Upper lobe of left lung (tissue), 6 donors: Measurements from ENCODE around the gene SLFN13. TPM values are rescaled to one million over a fixed set of nuclear protein-coding genes. Genes with fewer than 3 reads are reported as not detected.

ENCODE experiments used
- ATAC-seq, 2 donors: fragments of 200-7000 bp; cut with Tn5 transposase; one replicate each; pipeline ENCODE4 v1.9.1; 2022; ENCODE audit warnings: mild to moderate bottlenecking in 2 of 2, moderate library complexity in 2 of 2; ENCODE audit not compliant: low FRiP score in 2 of 2
- DNase-seq, 2 donors: peaks; one replicate each; pipeline ENCODE4 v3.0.0-alpha.2; 2019 to 2020
- H3K27ac ChIP-seq, 4 donors: fragments of 200-600 bp; sonication (generic); one replicate each; pipeline ENCODE4 v1.5.1; 2016 to 2019
- H3K27me3 ChIP-seq, 4 donors: fragments of 200-600 bp; sonication (generic); one replicate each; pipeline ENCODE4 v1.5.1; 2017 to 2019
- H3K36me3 ChIP-seq, 4 donors: fragments of 200-600 bp; sonication (generic); one replicate each; pipeline ENCODE4 v1.5.1; 2016 to 2019
- H3K4me1 ChIP-seq, 4 donors: fragments of 200-600 bp; sonication (generic); one replicate each; pipeline ENCODE4 v1.5.1; 2018 to 2019
- H3K4me3 ChIP-seq, 4 donors: fragments of 200-600 bp; sonication (generic); one replicate each; pipeline ENCODE4 v1.5.1; 2017 to 2019; ENCODE audit warnings: mild to moderate bottlenecking in 2 of 4, moderate library complexity in 1 of 4
- H3K9me3 ChIP-seq, 4 donors: fragments of 200-600 bp; sonication (generic); one replicate each; pipeline ENCODE4 v1.5.1; 2018 to 2019
- EP300 ChIP-seq, 4 donors: sonication (generic); formaldehyde crosslinking; IDR thresholded peaks; one replicate each; pipeline ENCODE4 v1.5.1; 2017; ENCODE audit warnings: antibody characterized with exemption in 4 of 4, control low read depth in 2 of 4
- POLR2A ChIP-seq, 4 donors: fragments of 450-650 bp; IDR thresholded peaks; one replicate each; pipeline ENCODE4 v1.5.1; 2016 to 2017; ENCODE audit warnings: antibody characterized with exemption in 4 of 4, mild to moderate bottlenecking in 2 of 4
- POLR2AphosphoS5 ChIP-seq, 2 donors: sonication (generic); formaldehyde crosslinking; IDR thresholded peaks; one replicate each; pipeline ENCODE4 v1.5.1; 2017; ENCODE audit warnings: antibody characterized with exemption in 2 of 2
- whole genome bisulfite sequencing, 2 donors: methylation state at CpG; one replicate each; pipeline ENCODE4 v1.1.5; 2017 to 2018; 5-methylcytosine and 5-hydroxymethylcytosine counted together
- total RNA-seq, 6 donors: library from RNA; depleted of rRNA in 4 of 6; stranded (reverse); fragments of >200 nt in 4 of 6; gene quantifications; one replicate each; pipeline versions ENCODE4 v1.1.0 to v1.2.1, GENCODE V29; 2016 to 2021
- TF ChIP-seq, protein P1 (sequence below), 6 experiments: fragments of 450-650 bp in 4 of 6; fragments of 200-600 bp in 2 of 6; sonication (generic) in 2 of 6; IDR thresholded peaks; one replicate each; pipeline ENCODE4 v1.5.1; 2016 to 2019; ENCODE audit warnings: antibody characterized with exemption in 6 of 6
- donor health status: DM: no; HTN: no; CAD: no; lungs with moderate emphysema.
- donor health status: DM: no; HTN: yes; CAD: no; lungs with severe emphysema.

The SLFN13 gene
- total RNA-seq, 6 donors from 2014 or later, result 9.1 to 46.8 (median 19.2) TPM

DNA sequence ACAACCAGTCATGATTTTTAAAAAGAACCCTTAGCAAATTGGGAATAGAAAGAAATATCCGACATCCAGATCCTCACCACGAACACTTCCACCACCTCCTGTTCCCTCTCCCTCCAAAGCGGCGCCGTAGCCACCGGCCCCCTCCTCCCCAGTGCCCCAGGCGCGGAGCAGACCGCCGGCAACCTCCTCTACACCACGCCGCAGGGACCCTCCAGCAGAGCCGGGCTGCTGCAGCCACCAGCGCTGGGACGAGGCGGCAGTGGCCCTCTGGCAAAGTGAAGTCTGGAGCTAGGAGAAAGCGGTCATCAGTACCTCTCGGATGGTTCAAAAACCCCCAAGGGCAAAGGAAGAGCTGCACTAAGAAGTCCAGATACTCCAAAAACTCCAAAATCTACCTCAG is 41.4 kb upstream of the SLFN13 start:
- Histone ChIP-seq H3K4me3 (no peak overlapping the region), H3K4me1 (peaks cover 0 to 19% (median 10%) of the 10 kb centered on the region in 4 donors), H3K27me3 (peaks cover 3 to 33% (median 8%) of the 10 kb centered on the region in 4 donors), H3K36me3 (no peaks in the 10 kb centered on the region), H3K9me3 (no peaks in the 10 kb centered on the region), H3K27ac (no peak overlapping the region)
- ATAC-seq (no peak), DNase-seq (peak in 1 of 2 donors; percentile 64)
- WGBS, 2 donors, result 21 to 44% methylated on average over 18 of the region's 18 CpGs
- TF ChIP-seq, protein P1, sequence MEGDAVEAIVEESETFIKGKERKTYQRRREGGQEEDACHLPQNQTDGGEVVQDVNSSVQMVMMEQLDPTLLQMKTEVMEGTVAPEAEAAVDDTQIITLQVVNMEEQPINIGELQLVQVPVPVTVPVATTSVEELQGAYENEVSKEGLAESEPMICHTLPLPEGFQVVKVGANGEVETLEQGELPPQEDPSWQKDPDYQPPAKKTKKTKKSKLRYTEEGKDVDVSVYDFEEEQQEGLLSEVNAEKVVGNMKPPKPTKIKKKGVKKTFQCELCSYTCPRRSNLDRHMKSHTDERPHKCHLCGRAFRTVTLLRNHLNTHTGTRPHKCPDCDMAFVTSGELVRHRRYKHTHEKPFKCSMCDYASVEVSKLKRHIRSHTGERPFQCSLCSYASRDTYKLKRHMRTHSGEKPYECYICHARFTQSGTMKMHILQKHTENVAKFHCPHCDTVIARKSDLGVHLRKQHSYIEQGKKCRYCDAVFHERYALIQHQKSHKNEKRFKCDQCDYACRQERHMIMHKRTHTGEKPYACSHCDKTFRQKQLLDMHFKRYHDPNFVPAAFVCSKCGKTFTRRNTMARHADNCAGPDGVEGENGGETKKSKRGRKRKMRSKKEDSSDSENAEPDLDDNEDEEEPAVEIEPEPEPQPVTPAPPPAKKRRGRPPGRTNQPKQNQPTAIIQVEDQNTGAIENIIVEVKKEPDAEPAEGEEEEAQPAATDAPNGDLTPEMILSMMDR (IDR thresholded peaks at IDR 0.05), result no peak
- no peak for TF ChIP-seq POLR2AphosphoS5 (IDR thresholded peaks at IDR 0.05)
- TF ChIP-seq EP300 (IDR thresholded peaks at IDR 0.05), result no peak
- TF ChIP-seq POLR2A (IDR thresholded peaks at IDR 0.05), result no peak

DNA sequence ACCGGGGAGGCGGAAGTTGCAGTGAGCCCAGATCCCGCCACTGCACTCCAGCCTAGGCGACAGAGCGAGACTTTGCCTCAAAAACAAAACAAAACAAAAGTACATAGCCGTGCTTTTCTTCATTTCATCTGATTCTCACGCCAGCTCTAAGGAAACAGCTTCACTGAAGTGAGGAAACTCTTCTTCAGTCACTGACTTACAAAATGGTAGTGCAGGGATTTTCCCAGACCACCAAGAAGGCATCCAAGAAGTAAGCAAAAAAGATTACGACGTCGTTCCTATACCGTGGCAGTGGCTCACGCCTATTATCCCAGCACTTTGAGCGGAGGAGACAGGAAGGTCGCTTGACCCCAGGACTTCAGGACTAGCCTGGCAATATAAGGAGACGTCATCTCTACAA is 40.4 kb upstream of the SLFN13 start:
- TF ChIP-seq, protein P1 (IDR thresholded peaks at IDR 0.05), result no peak
- TF ChIP-seq EP300 (IDR thresholded peaks at IDR 0.05) (no peak), POLR2A (IDR thresholded peaks at IDR 0.05) (no peak), POLR2AphosphoS5 (IDR thresholded peaks at IDR 0.05) (no peak)
- H3K27me3 ChIP-seq, result peaks cover 3 to 32% (median 8%) of the 10 kb centered on the region in 4 donors
- H3K4me3 ChIP-seq, result no peak overlapping the region
- H3K4me1 ChIP-seq, result peaks cover 0 to 19% (median 10%) of the 10 kb centered on the region in 4 donors
- no peak for ATAC-seq
- H3K27ac ChIP-seq, result no peak overlapping the region
- H3K36me3 ChIP-seq, result no peaks in the 10 kb centered on the region
- 38 to 46% methylated on average over 15 of the region's 15 CpGs for WGBS, 2 donors
- DNase-seq, result no peak
- no peaks in the 10 kb centered on the region for H3K9me3 ChIP-seq

DNA sequence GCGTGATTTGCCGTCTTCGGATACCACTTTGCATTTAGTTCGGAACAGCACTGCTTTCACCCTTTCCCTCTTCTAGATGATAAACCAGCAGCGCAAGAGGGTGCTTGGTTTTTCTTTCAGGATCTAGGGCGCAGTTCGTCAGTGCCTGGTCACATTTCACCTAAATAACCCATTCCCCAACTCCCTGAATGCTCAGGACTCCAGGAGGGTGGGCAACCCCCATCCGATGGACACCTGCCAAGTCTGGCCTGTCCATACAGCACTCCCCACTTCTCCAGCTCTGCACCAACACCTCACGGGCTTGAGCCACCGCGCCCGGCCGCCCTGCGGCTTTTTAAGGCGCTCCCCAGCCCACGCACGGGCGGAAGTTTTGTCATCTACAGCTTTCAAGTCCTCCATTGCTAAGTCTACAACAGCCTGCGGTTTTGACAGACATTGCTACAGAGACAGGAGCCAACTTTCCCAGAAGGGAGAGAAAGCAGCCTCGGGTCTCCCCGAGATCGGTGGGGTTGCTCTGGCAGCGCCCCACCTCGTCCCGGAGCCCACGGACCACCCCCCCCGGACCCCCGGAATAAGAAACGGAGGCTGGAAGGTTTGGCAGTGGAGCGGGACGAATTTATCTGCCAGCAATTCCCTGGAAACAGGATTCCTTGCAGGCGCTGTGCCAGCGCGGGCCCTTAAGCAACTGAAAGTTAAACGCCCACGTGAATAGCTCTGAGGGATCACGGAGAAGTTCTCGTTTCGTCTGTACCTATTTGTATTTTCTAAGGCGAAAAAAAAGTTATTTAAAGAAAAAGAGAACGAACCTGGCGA is 38.6 kb upstream of the SLFN13 start:
- TF ChIP-seq POLR2AphosphoS5 (IDR thresholded peaks at IDR 0.05) (no peak), POLR2A (IDR thresholded peaks at IDR 0.05) (no peak), EP300 (IDR thresholded peaks at IDR 0.05) (no peak)
- TF ChIP-seq, protein P1 (IDR thresholded peaks at IDR 0.05), result no peak
- 16 to 27% methylated on average over 17 to 33 of the region's 42 CpGs for WGBS, 2 donors
- peaks cover 0 to 19% (median 10%) of the 10 kb centered on the region in 4 donors for H3K4me1 ChIP-seq
- no peaks in the 10 kb centered on the region for H3K9me3 ChIP-seq
- H3K36me3 ChIP-seq, result no peaks in the 10 kb centered on the region
- ATAC-seq, result peak; percentile 79 to 90
- DNase-seq, result peak; percentile 65 to 91
- H3K27ac ChIP-seq, result peak overlapping the region; percentile 72 to 78 (median 74)
- peaks cover 0 to 21% (median 8%) of the 10 kb centered on the region in 4 donors for H3K27me3 ChIP-seq
- H3K4me3 ChIP-seq, result peak overlapping the region; percentile 42 to 60 (median 53)

DNA sequence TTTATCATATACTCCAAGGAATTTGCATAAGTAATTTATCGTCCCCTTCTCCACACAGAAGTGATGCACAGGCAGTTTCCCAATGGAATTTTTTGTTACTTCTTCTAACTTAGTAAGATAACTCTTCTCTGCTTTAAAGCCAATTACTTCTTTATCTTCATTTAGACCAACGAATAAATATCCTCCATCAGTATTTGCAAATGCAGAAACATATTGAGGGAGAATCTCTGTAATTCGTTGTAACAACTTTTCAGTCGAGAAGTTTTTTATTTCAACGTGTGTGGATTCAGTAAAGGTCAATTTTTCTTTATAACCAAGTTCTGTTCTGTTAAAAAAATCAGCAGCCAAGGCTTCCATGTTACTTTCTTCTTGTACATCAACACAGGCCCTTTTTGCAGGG is 30.7 kb upstream of the SLFN13 start:
- Histone ChIP-seq H3K36me3 (no peaks in the 10 kb centered on the region), H3K27ac (no peak overlapping the region), H3K4me1 (no peaks in the 10 kb centered on the region), H3K4me3 (no peak overlapping the region), H3K9me3 (no peaks in the 10 kb centered on the region), H3K27me3 (no peaks in the 10 kb centered on the region)
- DNase-seq (no peak), ATAC-seq (no peak)
- 73 to 76% methylated on average over 5 of the region's 5 CpGs for WGBS, 2 donors
- TF ChIP-seq EP300 (IDR thresholded peaks at IDR 0.05) (no peak), POLR2AphosphoS5 (IDR thresholded peaks at IDR 0.05) (no peak), POLR2A (IDR thresholded peaks at IDR 0.05) (no peak)
- TF ChIP-seq, protein P1 (IDR thresholded peaks at IDR 0.05), result no peak
